ENCODE results near the gene DPP8. TPM values are rescaled to one million over a fixed set of nuclear protein-coding genes. Genes with fewer than 3 reads are reported as not detected.
A peak's percentile ranks its signal among the peaks of the same experiment; 100 is the strongest.
"Not testable (repeated sequence)": the region's sequence is repeated elsewhere in the genome, so short reads cannot be mapped to it uniquely, and the experiment has no call there.

DPP8 gene
- total RNA-seq, 1 experiment from 2014 or later, result 29.6 TPM

- Histone ChIP-seq H3K27me3 (replicated peaks; ENCODE audit: insufficient read depth, low read depth, low read length, poor library complexity) (no peaks in the 10 kb centered on the region), H3K27ac (ENCODE audit: low read depth, low read length, poor library complexity, severe bottlenecking) (no peak overlapping the region), H3K4me1 (ENCODE audit: insufficient read depth, low read length, poor library complexity, severe bottlenecking) (no peaks in the 10 kb centered on the region), H3K36me3 (ENCODE audit: insufficient read depth, low read length, poor library complexity, severe bottlenecking) (peaks cover 45% of the 10 kb centered on the region), H3K9me3 (ENCODE audit: low read depth, low read length, poor library complexity, severe bottlenecking) (no peaks in the 10 kb centered on the region), H3K4me3 (ENCODE audit: low read depth, low read length, poor library complexity, severe bottlenecking) (no peak overlapping the region)
- intact Hi-C loops (cut with micrococcal nuclease; ENCODE audit: unreplicated experiment), result no loop called here
- DNase-seq (ENCODE audit: low spot score), result peak; percentile 22
- ChIA-PET CTCF (no interaction called here), POLR2A (ENCODE audit: low non-redundant PET) (no interaction called here)
- no TSS peak for BruUV-seq (replicated peaks)
- TF ChIP-seq CTCF (conservative IDR thresholded peaks at IDR 0.05; ENCODE audit: low read depth, low read length) (no peak), EZH2 (IDR thresholded peaks at IDR 0.05; ENCODE audit: borderline replicate concordance, low read depth, low read length, poor library complexity, severe bottlenecking) (no peak)
These were observed 56.6 kb downstream of the DPP8 start for GRCh38 chr15:65460741-65461347.

GRCh38 chr15:65455256-65455655 is 62.2 kb downstream of the DPP8 start:
- peaks cover 50% of the 10 kb centered on the region for H3K36me3 ChIP-seq (ENCODE audit: insufficient read depth, low read length, poor library complexity, severe bottlenecking)
- intact Hi-C loops (cut with micrococcal nuclease; ENCODE audit: unreplicated experiment); BruUV-seq (replicated peaks); H3K9me3 ChIP-seq (ENCODE audit: low read depth, low read length, poor library complexity, severe bottlenecking); DNase-seq (ENCODE audit: low spot score); CTCF ChIA-PET; H3K4me1 ChIP-seq (ENCODE audit: insufficient read depth, low read length, poor library complexity, severe bottlenecking); H3K27ac ChIP-seq (ENCODE audit: low read depth, low read length, poor library complexity, severe bottlenecking); POLR2A ChIA-PET (ENCODE audit: low non-redundant PET); H3K27me3 ChIP-seq (replicated peaks; ENCODE audit: insufficient read depth, low read depth, low read length, poor library complexity); H3K4me3 ChIP-seq (ENCODE audit: low read depth, low read length, poor library complexity, severe bottlenecking): not testable (repeated sequence)

- Histone ChIP-seq H3K27me3 (replicated peaks; ENCODE audit: insufficient read depth, low read depth, low read length, poor library complexity) (no peaks in the 10 kb centered on the region), H3K9me3 (ENCODE audit: low read depth, low read length, poor library complexity, severe bottlenecking) (no peaks in the 10 kb centered on the region), H3K27ac (ENCODE audit: low read depth, low read length, poor library complexity, severe bottlenecking) (no peak overlapping the region), H3K4me3 (ENCODE audit: low read depth, low read length, poor library complexity, severe bottlenecking) (no peak overlapping the region), H3K36me3 (ENCODE audit: insufficient read depth, low read length, poor library complexity, severe bottlenecking) (peaks cover 44% of the 10 kb centered on the region), H3K4me1 (ENCODE audit: insufficient read depth, low read length, poor library complexity, severe bottlenecking) (no peaks in the 10 kb centered on the region)
- TF ChIP-seq CTCF (conservative IDR thresholded peaks at IDR 0.05; ENCODE audit: low read depth, low read length) (no peak), EZH2 (IDR thresholded peaks at IDR 0.05; ENCODE audit: borderline replicate concordance, low read depth, low read length, poor library complexity, severe bottlenecking) (no peak)
- CTCF ChIA-PET, result interaction anchor here (0.6 kb wide), 1 partner anchor 72 kb away, joined by 9 read pairs; no protein-coding TSS in a partner anchor
- no TSS peak for BruUV-seq (replicated peaks)
- intact Hi-C loops (cut with micrococcal nuclease; ENCODE audit: unreplicated experiment), result no loop called here
- no peak for DNase-seq (ENCODE audit: low spot score)
- POLR2A ChIA-PET (ENCODE audit: low non-redundant PET), result no interaction called here
These were observed 65.5 kb downstream of the DPP8 start for GRCh38 chr15:65451989-65452388.

- BruUV-seq (replicated peaks), result no TSS peak
- Histone ChIP-seq H3K27ac (ENCODE audit: low read depth, low read length, poor library complexity, severe bottlenecking) (no peak overlapping the region), H3K4me1 (ENCODE audit: insufficient read depth, low read length, poor library complexity, severe bottlenecking) (no peaks in the 10 kb centered on the region), H3K36me3 (ENCODE audit: insufficient read depth, low read length, poor library complexity, severe bottlenecking) (peaks cover 48% of the 10 kb centered on the region), H3K9me3 (ENCODE audit: low read depth, low read length, poor library complexity, severe bottlenecking) (no peaks in the 10 kb centered on the region), H3K27me3 (replicated peaks; ENCODE audit: insufficient read depth, low read depth, low read length, poor library complexity) (no peaks in the 10 kb centered on the region), H3K4me3 (ENCODE audit: low read depth, low read length, poor library complexity, severe bottlenecking) (no peak overlapping the region)
- intact Hi-C loops (cut with micrococcal nuclease; ENCODE audit: unreplicated experiment), result no loop called here
- CTCF ChIA-PET, result no interaction called here
- POLR2A ChIA-PET (ENCODE audit: low non-redundant PET), result no interaction called here
- TF ChIP-seq CTCF (conservative IDR thresholded peaks at IDR 0.05; ENCODE audit: low read depth, low read length) (no peak), EZH2 (IDR thresholded peaks at IDR 0.05; ENCODE audit: borderline replicate concordance, low read depth, low read length, poor library complexity, severe bottlenecking) (no peak)
- no peak for DNase-seq (ENCODE audit: low spot score)
These were observed 66.9 kb downstream of the DPP8 start for GRCh38 chr15:65450556-65450955.
